ENCODE measurements around the gene CCR6.

CCR6 gene

DNA sequence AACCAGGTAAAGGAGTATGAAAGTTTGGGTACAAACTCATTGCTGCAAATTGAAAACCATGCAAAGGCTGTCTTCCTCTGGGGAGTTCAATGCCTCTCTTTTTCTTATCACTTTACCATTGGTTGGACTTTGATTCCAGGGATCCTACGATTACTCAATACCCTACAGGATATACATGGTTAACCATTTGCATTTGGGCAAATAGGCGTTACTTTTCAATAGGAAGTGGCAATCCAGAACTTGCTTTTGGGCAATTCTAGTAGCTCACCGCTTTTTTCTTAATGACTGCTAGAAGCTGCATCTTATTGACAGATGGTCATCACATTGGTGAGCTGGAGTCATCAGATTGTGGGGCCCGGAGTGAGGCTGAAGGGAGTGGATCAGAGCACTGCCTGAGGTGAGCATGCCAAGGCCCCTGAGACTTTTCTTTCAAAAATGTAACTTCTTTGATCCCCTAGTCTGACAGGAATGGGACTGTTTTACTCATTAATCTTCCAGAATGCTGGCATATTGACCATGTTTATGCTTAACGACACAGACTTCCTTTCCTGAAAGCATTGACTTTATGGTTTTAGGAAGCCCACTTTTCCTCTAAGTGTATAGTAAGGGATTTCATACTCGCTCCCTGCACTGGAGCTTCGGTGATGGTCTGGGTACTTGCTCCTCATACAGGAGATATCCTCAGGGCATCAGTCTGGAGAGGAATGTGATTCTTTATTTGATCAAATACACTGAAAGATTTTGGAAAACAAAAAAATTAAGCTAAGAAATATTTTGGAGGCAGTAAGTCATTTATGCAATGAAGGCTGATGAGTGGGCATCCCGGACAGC, at the start of gene CCR6:
CCR6 (plus strand) TSS at position 270 of the 831 bp plus-strand sequence. CDS start 13,039 bp downstream, outside the sequence.
- no peak for DNase-seq (ENCODE audit: low read depth)
- TF ChIP-seq, protein P1, sequence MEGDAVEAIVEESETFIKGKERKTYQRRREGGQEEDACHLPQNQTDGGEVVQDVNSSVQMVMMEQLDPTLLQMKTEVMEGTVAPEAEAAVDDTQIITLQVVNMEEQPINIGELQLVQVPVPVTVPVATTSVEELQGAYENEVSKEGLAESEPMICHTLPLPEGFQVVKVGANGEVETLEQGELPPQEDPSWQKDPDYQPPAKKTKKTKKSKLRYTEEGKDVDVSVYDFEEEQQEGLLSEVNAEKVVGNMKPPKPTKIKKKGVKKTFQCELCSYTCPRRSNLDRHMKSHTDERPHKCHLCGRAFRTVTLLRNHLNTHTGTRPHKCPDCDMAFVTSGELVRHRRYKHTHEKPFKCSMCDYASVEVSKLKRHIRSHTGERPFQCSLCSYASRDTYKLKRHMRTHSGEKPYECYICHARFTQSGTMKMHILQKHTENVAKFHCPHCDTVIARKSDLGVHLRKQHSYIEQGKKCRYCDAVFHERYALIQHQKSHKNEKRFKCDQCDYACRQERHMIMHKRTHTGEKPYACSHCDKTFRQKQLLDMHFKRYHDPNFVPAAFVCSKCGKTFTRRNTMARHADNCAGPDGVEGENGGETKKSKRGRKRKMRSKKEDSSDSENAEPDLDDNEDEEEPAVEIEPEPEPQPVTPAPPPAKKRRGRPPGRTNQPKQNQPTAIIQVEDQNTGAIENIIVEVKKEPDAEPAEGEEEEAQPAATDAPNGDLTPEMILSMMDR (IDR thresholded peaks at IDR 0.05; ENCODE audit: low read depth, low read length) = no peak
- TF ChIP-seq, protein P2, sequence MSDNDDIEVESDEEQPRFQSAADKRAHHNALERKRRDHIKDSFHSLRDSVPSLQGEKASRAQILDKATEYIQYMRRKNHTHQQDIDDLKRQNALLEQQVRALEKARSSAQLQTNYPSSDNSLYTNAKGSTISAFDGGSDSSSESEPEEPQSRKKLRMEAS (IDR thresholded peaks at IDR 0.05; ENCODE audit: low read depth, low read length) = no peak
- TF ChIP-seq POLR2A (IDR thresholded peaks at IDR 0.05; ENCODE audit: extremely low read depth, insufficient read length) (no peak), MYC (IDR thresholded peaks at IDR 0.05; ENCODE audit: low read depth, low read length) (no peak)
- H3K4me3 ChIP-seq (ENCODE audit: low read depth, low read length) = no peak within 1 kb of the TSS

DNA sequence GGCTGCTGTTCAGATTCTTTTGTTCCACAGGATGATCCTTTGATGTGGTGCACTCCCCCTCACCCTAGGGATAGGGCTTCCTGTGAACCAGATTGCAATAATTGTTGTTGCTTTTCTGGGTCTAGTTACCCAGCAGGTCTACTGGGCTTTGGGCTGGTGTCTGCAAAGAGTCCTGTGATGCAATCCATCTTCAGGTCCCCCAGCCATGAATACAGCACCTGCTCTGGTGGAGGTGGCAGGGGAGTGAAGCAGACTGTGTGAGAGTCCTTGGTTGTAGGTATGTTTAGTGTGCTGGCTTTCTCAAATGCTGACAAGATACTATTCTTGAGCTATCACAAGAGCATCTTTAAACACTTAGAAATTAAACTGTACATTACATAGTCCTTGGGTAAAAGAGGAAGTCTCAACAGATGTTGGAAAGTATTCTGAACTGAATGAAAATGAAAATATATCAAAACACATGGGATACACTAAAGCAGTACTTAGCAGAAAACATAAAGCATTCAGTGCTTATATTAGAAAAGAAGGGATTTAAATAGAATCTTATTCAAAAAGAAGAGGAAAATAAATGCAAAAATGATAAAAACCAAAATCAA, 49.1 kb upstream of the CCR6 start:
- no peak for DNase-seq (ENCODE audit: low read depth)
- no peak overlapping the region for H3K4me3 ChIP-seq (ENCODE audit: low read depth, low read length)
- TF ChIP-seq, protein P2 (IDR thresholded peaks at IDR 0.05; ENCODE audit: low read depth, low read length) = no peak
- TF ChIP-seq POLR2A (IDR thresholded peaks at IDR 0.05; ENCODE audit: extremely low read depth, insufficient read length) (no peak), MYC (IDR thresholded peaks at IDR 0.05; ENCODE audit: low read depth, low read length) (no peak)
- TF ChIP-seq, protein P1 (IDR thresholded peaks at IDR 0.05; ENCODE audit: low read depth, low read length) = no peak

DNA sequence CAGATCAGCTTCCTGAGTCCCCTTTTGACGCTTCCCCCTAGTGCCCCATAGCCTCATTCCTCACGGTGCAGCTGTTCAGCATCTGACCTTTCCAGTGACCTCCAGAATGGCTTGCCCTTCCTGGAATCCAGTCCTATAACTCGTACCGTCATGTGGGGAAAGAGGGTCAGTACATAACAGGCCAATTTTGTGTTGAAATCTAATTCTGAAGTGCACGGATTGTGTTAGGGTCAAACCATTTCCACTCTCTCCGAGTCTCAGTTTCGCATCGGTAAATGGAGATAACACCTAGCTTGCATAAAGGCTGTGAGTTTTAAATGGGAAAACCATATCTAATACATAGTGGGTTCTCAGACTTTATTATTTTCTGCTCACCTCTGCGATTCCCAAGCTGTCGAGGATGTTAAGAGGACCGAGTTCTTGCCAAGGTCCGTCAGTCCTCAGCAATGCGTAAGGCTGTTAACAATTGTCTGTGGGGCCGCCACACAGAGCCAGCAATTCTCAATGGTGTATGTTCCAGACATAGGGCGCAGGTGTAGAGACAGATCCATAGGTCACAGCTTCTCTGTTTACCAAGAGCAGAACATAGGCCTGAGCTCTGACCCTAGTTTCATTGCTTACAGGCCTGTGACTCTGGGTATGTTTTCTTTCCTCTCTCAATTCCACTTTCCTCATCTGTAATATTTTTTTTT, 45.5 kb upstream of the CCR6 start:
- H3K4me3 ChIP-seq (ENCODE audit: low read depth, low read length) = no peak overlapping the region
- TF ChIP-seq, protein P1 (IDR thresholded peaks at IDR 0.05; ENCODE audit: low read depth, low read length) = no peak
- no peak for TF ChIP-seq POLR2A (IDR thresholded peaks at IDR 0.05; ENCODE audit: extremely low read depth, insufficient read length)
- TF ChIP-seq, protein P2 (IDR thresholded peaks at IDR 0.05; ENCODE audit: low read depth, low read length) = no peak
- no peak for TF ChIP-seq MYC (IDR thresholded peaks at IDR 0.05; ENCODE audit: low read depth, low read length)
- no peak for DNase-seq (ENCODE audit: low read depth)

DNA sequence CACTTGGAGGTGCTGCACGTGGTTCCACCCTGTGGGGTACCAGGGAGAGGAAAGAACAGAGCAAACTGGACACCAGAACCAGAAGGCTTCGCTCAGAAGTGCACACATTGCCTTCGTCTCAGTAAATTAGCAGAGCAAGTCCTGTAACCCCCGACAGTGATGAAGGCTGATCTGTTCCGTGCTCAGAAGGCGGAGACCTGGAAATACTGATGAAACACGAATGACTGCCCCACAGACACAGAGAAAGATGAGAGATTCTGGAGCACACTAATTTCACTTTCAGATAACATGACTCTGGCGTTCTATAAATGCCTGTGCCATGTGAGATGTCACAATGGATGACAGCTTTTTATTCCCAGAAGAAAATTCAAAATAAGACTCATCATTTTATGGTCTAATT, 44.2 kb upstream of the CCR6 start:
- no peak for DNase-seq (ENCODE audit: low read depth)
- no peak overlapping the region for H3K4me3 ChIP-seq (ENCODE audit: low read depth, low read length)
- TF ChIP-seq POLR2A (IDR thresholded peaks at IDR 0.05; ENCODE audit: extremely low read depth, insufficient read length) = no peak
- TF ChIP-seq, protein P2 (IDR thresholded peaks at IDR 0.05; ENCODE audit: low read depth, low read length) = no peak
- TF ChIP-seq, protein P1 (IDR thresholded peaks at IDR 0.05; ENCODE audit: low read depth, low read length) = no peak
- no peak for TF ChIP-seq MYC (IDR thresholded peaks at IDR 0.05; ENCODE audit: low read depth, low read length)

DNA sequence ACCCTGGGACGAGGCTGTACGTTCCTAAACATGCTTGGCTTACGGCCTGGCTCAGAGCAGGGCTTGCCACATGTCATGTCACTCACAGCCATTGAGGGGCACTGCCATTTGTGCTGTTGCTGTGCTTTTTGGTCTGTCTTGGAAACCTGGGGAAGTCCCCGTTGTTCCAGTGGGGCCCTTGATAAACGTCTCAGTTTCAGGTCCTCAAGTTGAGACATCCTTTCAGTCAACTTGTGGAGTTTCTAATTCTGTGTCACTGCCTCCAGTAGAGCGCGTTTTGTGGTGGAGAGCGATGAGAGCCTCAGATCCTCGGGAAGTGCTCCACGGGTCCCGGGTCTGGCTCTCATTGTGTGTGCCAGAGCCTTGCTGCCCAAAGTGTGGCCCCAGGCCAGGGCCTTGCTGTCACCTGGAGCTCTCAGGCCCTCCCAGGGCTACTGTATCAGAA, 43.0 kb upstream of the CCR6 start:
- TF ChIP-seq, protein P2 (IDR thresholded peaks at IDR 0.05; ENCODE audit: low read depth, low read length) = no peak
- TF ChIP-seq, protein P1 (IDR thresholded peaks at IDR 0.05; ENCODE audit: low read depth, low read length) = no peak
- no peak for TF ChIP-seq POLR2A (IDR thresholded peaks at IDR 0.05; ENCODE audit: extremely low read depth, insufficient read length)
- no peak for TF ChIP-seq MYC (IDR thresholded peaks at IDR 0.05; ENCODE audit: low read depth, low read length)
- no peak overlapping the region for H3K4me3 ChIP-seq (ENCODE audit: low read depth, low read length)
- no peak for DNase-seq (ENCODE audit: low read depth)
